ENCODE measurements around the gene PRSS16.

GRCh38 chr6:27234576-27234975, 12.9 kb upstream of the PRSS16 start:
- no peak for TF ChIP-seq POLR2AphosphoS5 (IDR thresholded peaks at IDR 0.05; ENCODE audit: borderline replicate concordance, low read depth, low read length)
- TF ChIP-seq EZH2 (IDR thresholded peaks at IDR 0.05), result no peak
- no peak for TF ChIP-seq FOXP2 (optimal IDR thresholded peaks at IDR 0.05; ENCODE audit: control extremely low read depth, extremely low read length, insufficient read depth)
